Measurements from ENCODE around the gene TRAPPC6A. TPM values are rescaled to one million over a fixed set of nuclear protein-coding genes. Genes with fewer than 3 reads are reported as not detected.

TRAPPC6A gene
- total and polyA plus RNA-seq, 2 experiments from 2014 or later, result 29.4 to 74.7 TPM

GRCh38 chr19:45172611-45173208 lies 5.3 kb downstream of the TRAPPC6A start:
- H3K36me3 Mint-ChIP-seq (ENCODE audit: low read depth), result no peaks in the 10 kb centered on the region; the same call in 2 of the 3 replicates
- no peaks in the 10 kb centered on the region for H3K27me3 ChIP-seq (ENCODE audit: insufficient read depth)
- H3F3A ChIP-seq (replicated peaks; ENCODE audit: low read depth), result 0 out of 2 replicates have a peak, but pooled peaks cover 4% of the 10 kb centered on the region
- peaks cover 6% of the 10 kb centered on the region for H3K79me2 ChIP-seq (replicated peaks; ENCODE audit: insufficient read depth)
- no peak overlapping the region for H3K4me3 Mint-ChIP-seq
- no peaks in the 10 kb centered on the region; the same call in 1 of the 2 replicates for H4K20me1 ChIP-seq (replicated peaks; ENCODE audit: insufficient read depth)
- H3K9me2 ChIP-seq (ENCODE audit: insufficient read depth), result no peaks in the 10 kb centered on the region
- H3K4me3 ChIP-seq, result no peak overlapping the region
- no peak overlapping the region for H2AFZ ChIP-seq
- no peaks in the 10 kb centered on the region for H3K4me1 Mint-ChIP-seq
- ATAC-seq (no peak), DNase-seq (ENCODE audit: low spot score) (no peak)
- no peak overlapping the region for H3K4me2 ChIP-seq
- peaks cover 6% of the 10 kb centered on the region for H3K27me3 Mint-ChIP-seq (ENCODE audit: insufficient read depth, low read depth, poor library complexity)
- no peak overlapping the region for H3K27ac ChIP-seq (ENCODE audit: low read depth)
- no peaks in the 10 kb centered on the region for H3K4me1 ChIP-seq (ENCODE audit: insufficient read depth)
- no peaks in the 10 kb centered on the region for H3K36me3 ChIP-seq (ENCODE audit: insufficient read depth)
- no peak overlapping the region for H3K27ac Mint-ChIP-seq
- no peaks in the 10 kb centered on the region for H3K9me3 Mint-ChIP-seq
- TF ChIP-seq EZH2phosphoT487 (IDR thresholded peaks at IDR 0.05; ENCODE audit: unreplicated experiment) (no peak), JUNB (IDR thresholded peaks at IDR 0.05; ENCODE audit: unreplicated experiment) (no peak), NANOG (IDR thresholded peaks at IDR 0.05; ENCODE audit: borderline replicate concordance) (no peak), ZNF331 (CRISPR knock-in tag; IDR thresholded peaks at IDR 0.05; ENCODE audit: low read depth) (no peak), STAT1 (IDR thresholded peaks at IDR 0.05; ENCODE audit: unreplicated experiment) (no peak), ZNF114 (CRISPR knock-in tag; IDR thresholded peaks at IDR 0.05) (no peak), POLR2AphosphoS5 (IDR thresholded peaks at IDR 0.05; ENCODE audit: low read depth) (no peak)
- TF ChIP-seq, protein P1, sequence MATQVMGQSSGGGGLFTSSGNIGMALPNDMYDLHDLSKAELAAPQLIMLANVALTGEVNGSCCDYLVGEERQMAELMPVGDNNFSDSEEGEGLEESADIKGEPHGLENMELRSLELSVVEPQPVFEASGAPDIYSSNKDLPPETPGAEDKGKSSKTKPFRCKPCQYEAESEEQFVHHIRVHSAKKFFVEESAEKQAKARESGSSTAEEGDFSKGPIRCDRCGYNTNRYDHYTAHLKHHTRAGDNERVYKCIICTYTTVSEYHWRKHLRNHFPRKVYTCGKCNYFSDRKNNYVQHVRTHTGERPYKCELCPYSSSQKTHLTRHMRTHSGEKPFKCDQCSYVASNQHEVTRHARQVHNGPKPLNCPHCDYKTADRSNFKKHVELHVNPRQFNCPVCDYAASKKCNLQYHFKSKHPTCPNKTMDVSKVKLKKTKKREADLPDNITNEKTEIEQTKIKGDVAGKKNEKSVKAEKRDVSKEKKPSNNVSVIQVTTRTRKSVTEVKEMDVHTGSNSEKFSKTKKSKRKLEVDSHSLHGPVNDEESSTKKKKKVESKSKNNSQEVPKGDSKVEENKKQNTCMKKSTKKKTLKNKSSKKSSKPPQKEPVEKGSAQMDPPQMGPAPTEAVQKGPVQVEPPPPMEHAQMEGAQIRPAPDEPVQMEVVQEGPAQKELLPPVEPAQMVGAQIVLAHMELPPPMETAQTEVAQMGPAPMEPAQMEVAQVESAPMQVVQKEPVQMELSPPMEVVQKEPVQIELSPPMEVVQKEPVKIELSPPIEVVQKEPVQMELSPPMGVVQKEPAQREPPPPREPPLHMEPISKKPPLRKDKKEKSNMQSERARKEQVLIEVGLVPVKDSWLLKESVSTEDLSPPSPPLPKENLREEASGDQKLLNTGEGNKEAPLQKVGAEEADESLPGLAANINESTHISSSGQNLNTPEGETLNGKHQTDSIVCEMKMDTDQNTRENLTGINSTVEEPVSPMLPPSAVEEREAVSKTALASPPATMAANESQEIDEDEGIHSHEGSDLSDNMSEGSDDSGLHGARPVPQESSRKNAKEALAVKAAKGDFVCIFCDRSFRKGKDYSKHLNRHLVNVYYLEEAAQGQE (IDR thresholded peaks at IDR 0.05; ENCODE audit: unreplicated experiment), result no peak
- TF ChIP-seq, protein P2, sequence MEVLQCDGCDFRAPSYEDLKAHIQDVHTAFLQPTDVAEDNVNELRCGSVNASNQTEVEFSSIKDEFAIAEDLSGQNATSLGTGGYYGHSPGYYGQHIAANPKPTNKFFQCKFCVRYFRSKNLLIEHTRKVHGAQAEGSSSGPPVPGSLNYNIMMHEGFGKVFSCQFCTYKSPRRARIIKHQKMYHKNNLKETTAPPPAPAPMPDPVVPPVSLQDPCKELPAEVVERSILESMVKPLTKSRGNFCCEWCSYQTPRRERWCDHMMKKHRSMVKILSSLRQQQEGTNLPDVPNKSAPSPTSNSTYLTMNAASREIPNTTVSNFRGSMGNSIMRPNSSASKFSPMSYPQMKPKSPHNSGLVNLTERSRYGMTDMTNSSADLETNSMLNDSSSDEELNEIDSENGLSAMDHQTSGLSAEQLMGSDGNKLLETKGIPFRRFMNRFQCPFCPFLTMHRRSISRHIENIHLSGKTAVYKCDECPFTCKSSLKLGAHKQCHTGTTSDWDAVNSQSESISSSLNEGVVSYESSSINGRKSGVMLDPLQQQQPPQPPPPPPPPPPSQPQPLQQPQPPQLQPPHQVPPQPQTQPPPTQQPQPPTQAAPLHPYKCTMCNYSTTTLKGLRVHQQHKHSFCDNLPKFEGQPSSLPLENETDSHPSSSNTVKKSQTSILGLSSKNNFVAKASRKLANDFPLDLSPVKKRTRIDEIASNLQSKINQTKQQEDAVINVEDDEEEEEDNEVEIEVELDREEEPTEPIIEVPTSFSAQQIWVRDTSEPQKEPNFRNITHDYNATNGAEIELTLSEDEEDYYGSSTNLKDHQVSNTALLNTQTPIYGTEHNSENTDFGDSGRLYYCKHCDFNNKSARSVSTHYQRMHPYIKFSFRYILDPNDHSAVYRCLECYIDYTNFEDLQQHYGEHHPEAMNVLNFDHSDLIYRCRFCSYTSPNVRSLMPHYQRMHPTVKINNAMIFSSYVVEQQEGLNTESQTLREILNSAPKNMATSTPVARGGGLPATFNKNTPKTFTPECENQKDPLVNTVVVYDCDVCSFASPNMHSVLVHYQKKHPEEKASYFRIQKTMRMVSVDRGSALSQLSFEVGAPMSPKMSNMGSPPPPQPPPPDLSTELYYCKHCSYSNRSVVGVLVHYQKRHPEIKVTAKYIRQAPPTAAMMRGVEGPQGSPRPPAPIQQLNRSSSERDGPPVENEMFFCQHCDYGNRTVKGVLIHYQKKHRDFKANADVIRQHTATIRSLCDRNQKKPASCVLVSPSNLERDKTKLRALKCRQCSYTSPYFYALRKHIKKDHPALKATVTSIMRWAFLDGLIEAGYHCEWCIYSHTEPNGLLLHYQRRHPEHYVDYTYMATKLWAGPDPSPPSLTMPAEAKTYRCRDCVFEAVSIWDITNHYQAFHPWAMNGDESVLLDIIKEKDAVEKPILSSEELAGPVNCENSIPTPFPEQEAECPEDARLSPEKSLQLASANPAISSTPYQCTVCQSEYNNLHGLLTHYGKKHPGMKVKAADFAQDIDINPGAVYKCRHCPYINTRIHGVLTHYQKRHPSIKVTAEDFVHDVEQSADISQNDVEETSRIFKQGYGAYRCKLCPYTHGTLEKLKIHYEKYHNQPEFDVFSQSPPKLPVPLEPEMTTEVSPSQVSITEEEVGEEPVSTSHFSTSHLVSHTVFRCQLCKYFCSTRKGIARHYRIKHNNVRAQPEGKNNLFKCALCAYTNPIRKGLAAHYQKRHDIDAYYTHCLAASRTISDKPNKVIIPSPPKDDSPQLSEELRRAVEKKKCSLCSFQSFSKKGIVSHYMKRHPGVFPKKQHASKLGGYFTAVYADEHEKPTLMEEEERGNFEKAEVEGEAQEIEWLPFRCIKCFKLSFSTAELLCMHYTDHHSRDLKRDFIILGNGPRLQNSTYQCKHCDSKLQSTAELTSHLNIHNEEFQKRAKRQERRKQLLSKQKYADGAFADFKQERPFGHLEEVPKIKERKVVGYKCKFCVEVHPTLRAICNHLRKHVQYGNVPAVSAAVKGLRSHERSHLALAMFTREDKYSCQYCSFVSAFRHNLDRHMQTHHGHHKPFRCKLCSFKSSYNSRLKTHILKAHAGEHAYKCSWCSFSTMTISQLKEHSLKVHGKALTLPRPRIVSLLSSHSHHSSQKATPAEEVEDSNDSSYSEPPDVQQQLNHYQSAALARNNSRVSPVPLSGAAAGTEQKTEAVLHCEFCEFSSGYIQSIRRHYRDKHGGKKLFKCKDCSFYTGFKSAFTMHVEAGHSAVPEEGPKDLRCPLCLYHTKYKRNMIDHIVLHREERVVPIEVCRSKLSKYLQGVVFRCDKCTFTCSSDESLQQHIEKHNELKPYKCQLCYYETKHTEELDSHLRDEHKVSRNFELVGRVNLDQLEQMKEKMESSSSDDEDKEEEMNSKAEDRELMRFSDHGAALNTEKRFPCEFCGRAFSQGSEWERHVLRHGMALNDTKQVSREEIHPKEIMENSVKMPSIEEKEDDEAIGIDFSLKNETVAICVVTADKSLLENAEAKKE (CRISPR knock-in tag; IDR thresholded peaks at IDR 0.05), result no peak
- TF ChIP-seq, protein P3, sequence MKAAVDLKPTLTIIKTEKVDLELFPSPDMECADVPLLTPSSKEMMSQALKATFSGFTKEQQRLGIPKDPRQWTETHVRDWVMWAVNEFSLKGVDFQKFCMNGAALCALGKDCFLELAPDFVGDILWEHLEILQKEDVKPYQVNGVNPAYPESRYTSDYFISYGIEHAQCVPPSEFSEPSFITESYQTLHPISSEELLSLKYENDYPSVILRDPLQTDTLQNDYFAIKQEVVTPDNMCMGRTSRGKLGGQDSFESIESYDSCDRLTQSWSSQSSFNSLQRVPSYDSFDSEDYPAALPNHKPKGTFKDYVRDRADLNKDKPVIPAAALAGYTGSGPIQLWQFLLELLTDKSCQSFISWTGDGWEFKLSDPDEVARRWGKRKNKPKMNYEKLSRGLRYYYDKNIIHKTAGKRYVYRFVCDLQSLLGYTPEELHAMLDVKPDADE (IDR thresholded peaks at IDR 0.05), result no peak
